GM21723 (cell line): ENCODE results near the gene SLC6A17.

Source experiments
- ATAC-seq: cut with Tn5 transposase; IDR thresholded peaks from one replicate; pipeline ENCODE4 v1.9.1; 2021; ENCODE audit warnings: mild to moderate bottlenecking, moderate library complexity; ENCODE audit not compliant: unreplicated experiment

SLC6A17 gene

GRCh38 chr1:110235834-110236682, 85.8 kb downstream of the SLC6A17 start:
- ATAC-seq, result no peak

GRCh38 chr1:110237386-110238152, 87.3 kb downstream of the SLC6A17 start:
- no peak for ATAC-seq

- ATAC-seq, result no peak
Measured at GRCh38 chr1:110239441-110240430, 89.4 kb downstream of the SLC6A17 start.

GRCh38 chr1:110240476-110241210, 90.3 kb downstream of the SLC6A17 start:
- ATAC-seq, result no peak

GRCh38 chr1:110241516-110241915, 91.2 kb downstream of the SLC6A17 start:
- no peak for ATAC-seq

- no peak for ATAC-seq
Measured at GRCh38 chr1:110242062-110242461, 91.8 kb downstream of the SLC6A17 start.

GRCh38 chr1:110242731-110243130, 92.4 kb downstream of the SLC6A17 start:
- no peak for ATAC-seq

- ATAC-seq, result peak; percentile 20
Measured at GRCh38 chr1:110243146-110243545, 92.9 kb downstream of the SLC6A17 start.

GRCh38 chr1:110243574-110243973, 93.3 kb downstream of the SLC6A17 start:
- peak; percentile 75 for ATAC-seq

GRCh38 chr1:110245876-110246620, 95.8 kb downstream of the SLC6A17 start:
- no peak for ATAC-seq

GRCh38 chr1:110248746-110249145, 98.5 kb downstream of the SLC6A17 start:
- no peak for ATAC-seq

GRCh38 chr1:110249256-110249655, 99.0 kb downstream of the SLC6A17 start:
- no peak for ATAC-seq

GRCh38 chr1:110250008-110250407, 99.7 kb downstream of the SLC6A17 start:
- ATAC-seq, result no peak

- no peak for ATAC-seq
Measured at GRCh38 chr1:110250749-110251148, 100.5 kb downstream of the SLC6A17 start.
